Muscle layer of duodenum (tissue), 2 donors: ENCODE data around the gene OSBPL9.
"Not testable (repeated sequence)": the region's sequence is repeated elsewhere in the genome, so short reads cannot be mapped to it uniquely, and the experiment has no call there.

Experiments used
- H3K27ac ChIP-seq: one replicate; pipeline ENCODE4 v1.7.0; 2013; ENCODE audit warnings: mild to moderate bottlenecking, low read length
- H3K27me3 ChIP-seq: one replicate; pipeline ENCODE4 v1.7.0; 2013; ENCODE audit warnings: low read depth, mild to moderate bottlenecking, control low read depth, low read length
- H3K36me3 ChIP-seq, 2 donors: one replicate each; pipeline ENCODE4 v1.7.0; 2013; ENCODE audit warnings: low read length in 2 of 2, control low read depth in 1 of 2, mild to moderate bottlenecking in 1 of 2; ENCODE audit not compliant: insufficient read depth in 2 of 2, control insufficient read depth in 1 of 2
- H3K4me1 ChIP-seq, 2 donors: one replicate each; pipeline ENCODE4 v1.7.0; 2013; ENCODE audit warnings: low read length in 2 of 2, mild to moderate bottlenecking in 2 of 2, control low read depth in 1 of 2, moderate library complexity in 1 of 2; ENCODE audit not compliant: insufficient read depth in 2 of 2, control insufficient read depth in 1 of 2
- H3K4me3 ChIP-seq, 2 donors: one replicate each; pipeline ENCODE4 v1.7.0; 2013; ENCODE audit warnings: low read length in 2 of 2, low read depth in 1 of 2, mild to moderate bottlenecking in 1 of 2
- H3K9me3 ChIP-seq, 2 donors: one replicate each; pipeline ENCODE4 v1.7.0; 2013; ENCODE audit warnings: low read length in 2 of 2, control low read depth in 1 of 2, mild to moderate bottlenecking in 1 of 2; ENCODE audit not compliant: control insufficient read depth in 1 of 2
- donor health status: healthy.

OSBPL9 gene

DNA sequence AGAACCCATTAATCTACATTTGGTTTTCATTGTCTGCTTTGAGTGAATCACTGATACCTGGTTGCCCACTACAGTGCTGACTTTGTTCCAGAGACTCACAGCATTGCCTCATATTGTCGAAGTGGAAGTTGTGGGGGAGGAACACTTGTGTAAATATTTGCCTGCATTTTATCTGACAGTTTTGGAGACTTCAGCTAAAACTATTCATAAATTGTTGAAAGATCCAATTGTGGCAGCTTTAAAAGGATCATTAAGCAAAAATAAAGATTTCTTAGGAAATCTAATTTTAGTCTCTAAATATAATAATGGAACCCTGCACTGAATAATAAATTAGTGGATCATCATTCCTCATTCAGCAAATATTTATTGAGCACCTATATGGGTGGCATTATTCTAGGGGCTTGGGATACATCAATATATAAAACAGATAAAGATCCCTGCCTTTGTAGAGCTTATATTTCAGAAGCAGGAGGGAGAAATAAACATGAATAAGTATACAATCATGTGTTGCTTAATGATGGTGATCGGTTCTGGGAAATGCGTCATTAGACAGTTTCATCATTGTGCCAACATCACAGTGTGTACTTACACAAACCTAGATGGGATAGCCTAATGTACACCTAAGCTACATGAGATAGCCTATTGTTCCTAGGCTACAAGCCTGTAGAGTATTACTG is 73.5 kb downstream of the OSBPL9 start:
- Histone ChIP-seq H3K4me1 (peaks cover 0 to 16% of the 10 kb centered on the region in 2 donors), H3K27me3 (no peaks in the 10 kb centered on the region), H3K4me3 (no peak overlapping the region), H3K36me3 (no peaks in the 10 kb centered on the region), H3K27ac (no peak overlapping the region), H3K9me3 (no peaks in the 10 kb centered on the region)

DNA sequence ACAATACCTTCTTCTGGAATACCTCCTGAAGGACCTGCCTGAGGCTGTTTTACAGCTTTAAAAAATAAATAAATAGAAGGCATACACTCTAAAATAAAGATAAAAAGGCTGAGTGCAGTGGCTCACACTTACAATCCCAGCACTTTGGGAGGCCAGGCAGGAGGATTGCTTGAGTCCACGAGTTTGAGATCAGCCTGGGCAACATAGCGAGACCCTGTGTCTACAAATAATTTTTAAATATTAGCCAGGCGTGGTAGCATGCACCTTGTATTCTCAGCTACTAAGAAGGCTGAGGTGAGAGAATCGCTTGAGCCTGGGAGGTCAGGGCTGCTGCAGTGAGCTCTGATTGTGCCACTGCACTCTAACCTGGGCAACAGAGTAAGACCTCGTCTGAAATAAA is 75.0 kb downstream of the OSBPL9 start:
- Histone ChIP-seq H3K4me3 (no peak overlapping the region), H3K4me1 (peaks cover 0 to 16% of the 10 kb centered on the region in 2 donors), H3K9me3 (no peaks in the 10 kb centered on the region), H3K36me3 (no peaks in the 10 kb centered on the region), H3K27me3 (no peaks in the 10 kb centered on the region), H3K27ac (no peak overlapping the region)

DNA sequence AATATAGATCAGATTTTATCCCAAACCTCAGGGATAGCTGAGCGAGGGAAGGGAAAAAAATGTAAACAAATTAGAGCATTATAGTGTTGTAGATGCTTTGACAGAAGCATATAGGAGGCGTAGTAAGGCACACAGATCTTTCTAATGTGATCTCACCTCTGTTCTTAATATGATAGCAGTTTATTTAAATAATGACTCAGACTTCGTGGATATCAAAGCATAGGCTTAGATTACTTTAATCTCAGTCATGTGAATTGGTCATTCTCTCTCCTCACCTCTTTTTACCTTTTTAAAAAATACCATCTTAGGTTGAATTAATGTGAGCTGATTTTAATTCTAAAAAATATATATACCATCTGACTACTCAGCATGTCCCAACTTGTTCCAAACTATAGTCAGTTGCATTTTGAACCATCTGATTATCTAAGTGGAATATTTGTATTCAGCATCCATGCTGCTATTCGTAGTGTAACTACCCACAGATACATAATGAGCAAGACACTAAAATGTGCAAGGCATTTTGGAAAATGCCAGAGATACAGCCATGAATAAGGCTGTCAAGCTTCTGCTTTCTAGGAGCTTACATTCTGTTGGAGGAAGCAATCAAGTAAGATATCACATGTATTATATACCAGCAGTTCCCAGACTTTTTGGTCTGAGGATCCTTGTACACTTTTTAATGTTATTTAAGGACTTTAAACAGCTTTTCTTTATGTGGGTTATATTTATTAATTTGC is 76.7 kb downstream of the OSBPL9 start:
- peaks cover 0 to 16% of the 10 kb centered on the region in 2 donors for H3K4me1 ChIP-seq
- H3K9me3 ChIP-seq: no peaks in the 10 kb centered on the region
- no peaks in the 10 kb centered on the region for H3K27me3 ChIP-seq
- H3K27ac ChIP-seq: no peak overlapping the region
- H3K4me3 ChIP-seq: no peak overlapping the region
- H3K36me3 ChIP-seq: no peaks in the 10 kb centered on the region

DNA sequence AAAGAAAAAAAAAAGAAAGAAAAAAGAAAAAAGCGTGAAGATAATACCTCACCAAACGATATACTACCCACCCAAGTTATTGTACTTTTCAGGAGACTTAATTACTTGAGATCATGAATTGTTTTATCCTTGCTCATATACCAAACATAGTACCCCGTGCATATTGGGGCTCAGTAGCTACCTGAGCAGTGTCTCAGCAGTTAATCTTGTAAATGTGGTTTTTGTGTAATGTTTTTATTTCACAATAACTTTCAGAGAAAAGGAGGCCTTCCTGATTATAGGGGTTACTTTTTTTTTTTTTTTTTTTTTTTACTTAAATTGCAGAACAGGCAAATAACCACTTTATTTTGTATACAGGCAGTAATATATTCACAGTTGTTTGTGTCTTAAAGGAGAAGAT is 80.3 kb downstream of the OSBPL9 start:
- Histone ChIP-seq H3K9me3 (no peaks in the 10 kb centered on the region), H3K4me3 (no peak overlapping the region), H3K36me3 (no peaks in the 10 kb centered on the region), H3K4me1 (peaks cover 0 to 8% of the 10 kb centered on the region in 2 donors), H3K27ac (no peak overlapping the region), H3K27me3 (no peaks in the 10 kb centered on the region)

DNA sequence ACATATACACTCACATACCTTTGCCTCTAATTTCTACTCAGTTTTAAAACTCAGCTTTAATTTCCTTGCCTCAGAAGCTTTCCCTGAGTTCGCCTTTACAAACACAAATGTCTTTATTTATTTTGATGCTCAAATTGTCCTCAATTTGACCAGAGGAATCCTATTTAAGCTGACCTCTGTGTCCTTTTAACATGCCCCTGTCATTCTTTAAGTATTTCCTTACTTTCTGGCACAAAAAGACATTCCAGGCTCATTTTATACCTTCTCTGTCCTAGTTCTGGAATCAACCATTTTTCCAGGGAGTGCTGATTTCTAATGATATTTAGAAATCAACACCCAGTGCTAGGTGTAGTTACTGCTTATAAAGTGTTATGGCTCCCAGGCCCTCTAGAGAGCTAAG is 82.5 kb downstream of the OSBPL9 start:
- Histone ChIP-seq H3K27ac (no peak overlapping the region), H3K4me1 (no peaks in the 10 kb centered on the region), H3K4me3 (no peak overlapping the region), H3K36me3 (no peaks in the 10 kb centered on the region), H3K9me3 (no peaks in the 10 kb centered on the region), H3K27me3 (no peaks in the 10 kb centered on the region)

DNA sequence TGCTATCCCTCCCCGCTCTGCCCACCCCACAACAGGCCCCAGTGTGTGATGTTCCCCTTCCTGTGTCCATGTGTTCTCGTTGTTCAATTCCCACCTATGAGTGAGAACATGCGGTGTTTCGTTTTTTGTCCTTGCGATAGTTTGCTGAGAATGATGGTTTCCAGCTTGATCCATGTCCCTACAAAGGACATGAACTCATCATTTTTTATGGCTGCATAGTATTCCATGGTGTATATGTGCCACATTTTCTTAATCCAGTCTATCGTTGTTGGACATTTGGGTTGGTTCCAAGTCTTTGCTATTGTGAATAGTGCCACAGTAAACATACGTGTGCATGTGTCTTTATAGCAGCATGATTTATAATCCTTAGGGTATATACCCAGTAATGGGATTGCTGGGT is 84.9 kb downstream of the OSBPL9 start:
- H3K4me3 ChIP-seq, H3K36me3 ChIP-seq, H3K27ac ChIP-seq, H3K4me1 ChIP-seq, H3K27me3 ChIP-seq, H3K9me3 ChIP-seq: not testable (repeated sequence)

DNA sequence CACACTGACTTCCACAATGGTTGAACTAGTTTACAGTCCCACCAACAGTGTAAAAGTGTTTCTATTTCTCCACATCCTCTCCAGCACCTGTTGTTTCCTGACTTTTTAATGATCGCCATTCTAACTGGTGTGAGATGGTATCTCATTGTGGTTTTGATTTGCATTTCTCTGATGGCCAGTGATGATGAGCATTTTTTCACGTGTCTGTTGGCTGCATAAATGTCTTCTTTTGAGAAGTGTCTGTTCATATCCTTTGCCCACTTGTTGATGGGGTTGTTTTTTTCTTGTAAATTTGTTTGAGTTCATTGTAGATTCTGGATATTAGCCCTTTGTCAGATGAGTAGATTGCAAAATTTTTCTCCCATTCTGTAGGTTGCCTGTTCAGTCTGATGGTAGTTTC is 85.3 kb downstream of the OSBPL9 start:
- not testable (repeated sequence) for H3K36me3 ChIP-seq, H3K27ac ChIP-seq, H3K27me3 ChIP-seq, H3K4me1 ChIP-seq, H3K4me3 ChIP-seq, H3K9me3 ChIP-seq

DNA sequence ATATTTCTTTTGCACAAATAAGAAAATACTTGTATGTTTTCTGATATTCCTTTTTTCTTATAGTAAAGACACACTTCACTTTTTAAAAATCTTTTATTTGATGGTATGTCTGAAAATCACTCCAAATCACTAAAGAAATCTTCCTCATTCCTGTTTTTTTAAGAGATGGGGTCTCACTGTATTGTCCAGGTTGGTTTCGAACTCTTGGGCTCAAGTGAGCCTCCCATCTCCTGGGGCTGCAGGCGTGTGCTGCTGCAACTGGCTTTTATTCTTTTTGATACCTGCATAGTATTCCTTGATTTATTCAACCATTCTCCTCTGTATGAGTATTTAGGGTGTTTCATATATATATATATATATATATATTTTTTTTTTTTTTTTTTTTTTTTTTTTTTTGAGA is 88.1 kb downstream of the OSBPL9 start:
- no peaks in the 10 kb centered on the region for H3K36me3 ChIP-seq
- H3K27ac ChIP-seq: no peak overlapping the region
- no peak overlapping the region for H3K4me3 ChIP-seq
- H3K4me1 ChIP-seq: no peaks in the 10 kb centered on the region
- no peaks in the 10 kb centered on the region for H3K27me3 ChIP-seq
- no peaks in the 10 kb centered on the region for H3K9me3 ChIP-seq

DNA sequence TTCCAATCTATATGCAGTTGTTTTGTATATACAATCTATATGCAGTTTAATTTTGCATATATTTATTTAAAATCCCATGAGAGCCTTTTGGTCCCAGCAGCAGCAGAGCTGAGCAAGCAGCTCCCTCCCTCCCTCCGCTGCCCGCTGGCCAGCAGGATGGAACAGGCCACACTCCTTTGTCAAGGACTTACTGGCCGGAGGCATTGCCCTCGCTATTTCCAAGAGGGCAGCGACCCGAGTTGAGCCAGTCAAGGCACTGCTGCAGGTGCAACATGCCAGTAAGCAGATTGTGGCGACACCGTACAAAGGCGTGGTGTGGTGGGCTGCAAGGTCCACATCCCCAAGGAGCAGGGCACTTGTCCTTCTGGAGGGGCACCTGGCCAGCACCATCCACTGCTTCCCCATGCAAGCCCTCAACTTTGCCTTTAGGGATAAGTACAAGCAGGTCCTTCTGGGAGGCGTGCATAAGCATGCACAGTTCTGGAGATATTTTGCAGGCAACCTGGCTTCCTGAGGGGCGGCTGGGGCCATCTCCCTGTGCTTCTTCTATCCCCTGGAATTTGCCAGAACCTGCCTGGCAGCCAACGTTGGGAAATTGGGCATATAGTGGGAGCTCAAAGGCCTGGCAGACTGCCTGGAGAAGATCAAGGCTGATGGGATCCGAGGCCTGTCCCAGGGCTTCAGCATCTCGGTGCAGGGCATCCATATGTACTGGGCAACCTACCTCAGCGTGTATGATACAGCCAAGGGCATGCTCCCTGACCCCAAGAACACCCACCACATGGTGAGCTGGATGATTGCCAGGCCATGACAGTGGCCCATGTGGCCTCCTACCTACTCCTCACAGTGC is 92.2 kb downstream of the OSBPL9 start:
- Histone ChIP-seq H3K27me3 (no peaks in the 10 kb centered on the region), H3K4me1 (no peaks in the 10 kb centered on the region), H3K36me3 (no peaks in the 10 kb centered on the region), H3K9me3 (no peaks in the 10 kb centered on the region), H3K4me3 (no peak overlapping the region), H3K27ac (no peak overlapping the region)

DNA sequence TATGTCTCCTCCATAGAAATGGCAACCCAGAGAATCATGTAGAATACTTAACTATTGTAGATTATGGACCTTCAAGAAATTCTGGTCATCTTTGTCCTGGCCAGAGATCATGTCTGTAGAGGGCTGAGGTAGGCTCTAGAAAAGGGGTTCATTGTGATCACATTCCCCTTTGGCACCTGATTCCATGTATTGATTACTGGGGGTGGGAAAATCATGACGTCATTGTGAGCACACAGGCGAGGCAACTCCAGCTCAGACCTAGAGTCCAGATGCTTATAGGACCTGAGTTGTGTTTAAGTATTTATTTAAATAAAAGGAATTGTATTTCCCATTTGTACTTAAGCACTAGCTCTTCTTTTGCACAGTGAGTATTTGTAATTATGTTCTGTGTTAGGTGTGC is 93.1 kb downstream of the OSBPL9 start:
- H3K4me1 ChIP-seq: no peaks in the 10 kb centered on the region
- no peak overlapping the region for H3K27ac ChIP-seq
- H3K36me3 ChIP-seq: peaks cover 0 to 4% of the 10 kb centered on the region in 2 donors
- H3K9me3 ChIP-seq: no peaks in the 10 kb centered on the region
- no peaks in the 10 kb centered on the region for H3K27me3 ChIP-seq
- no peak overlapping the region for H3K4me3 ChIP-seq

DNA sequence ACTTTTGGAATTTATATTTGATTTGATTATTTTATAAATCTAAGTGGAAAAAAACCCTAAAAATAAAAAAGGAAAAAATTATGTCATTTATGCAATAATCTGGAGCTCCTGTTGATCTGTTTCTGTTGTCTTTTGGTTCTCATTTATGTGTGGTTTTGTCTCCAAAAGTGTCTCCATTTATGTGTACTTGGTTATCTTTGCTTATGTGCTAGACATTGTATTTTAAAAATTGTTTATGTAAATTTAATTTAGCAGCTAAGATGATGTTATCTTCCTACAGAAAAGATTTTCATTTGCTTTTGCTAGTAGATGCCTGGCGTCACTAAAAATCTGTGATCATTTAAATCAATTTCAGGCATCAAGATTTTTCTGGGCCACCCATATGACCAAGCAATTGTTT is 95.7 kb downstream of the OSBPL9 start:
- no peak overlapping the region for H3K27ac ChIP-seq
- no peak overlapping the region for H3K4me3 ChIP-seq
- no peaks in the 10 kb centered on the region for H3K27me3 ChIP-seq
- peaks cover 0 to 4% of the 10 kb centered on the region in 2 donors for H3K36me3 ChIP-seq
- no peaks in the 10 kb centered on the region for H3K9me3 ChIP-seq
- no peaks in the 10 kb centered on the region for H3K4me1 ChIP-seq
